Psoas muscle (tissue), 8 donors: ENCODE results near the gene GNA15. TPM values are rescaled to one million over a fixed set of nuclear protein-coding genes. Genes with fewer than 3 reads are reported as not detected.

Experiments
- ATAC-seq, 4 donors: fragments of 200-7000 bp; cut with Tn5 transposase; one replicate each; pipeline ENCODE4 v1.9.1; 2020; ENCODE audit warnings: moderate library complexity in 3 of 4, mild to moderate bottlenecking in 2 of 4
- DNase-seq, 2 donors: peaks; one replicate each; pipeline ENCODE4 v3.0.0-alpha.2; 2020
- H3K27ac ChIP-seq: fragments of 200-600 bp; one replicate; pipeline ENCODE4 v1.8.0; 2022
- H3K27me3 ChIP-seq, 3 donors: fragments of 200-600 bp in 1 of 3; one replicate each; pipeline versions ENCODE4 v1.6.1 to v1.8.0; 2013 to 2022; ENCODE audit warnings: low read length in 2 of 3, mild to moderate bottlenecking in 2 of 3, moderate library complexity in 1 of 3; ENCODE audit not compliant: insufficient read depth in 3 of 3
- H3K36me3 ChIP-seq, 2 donors: fragments of 200-600 bp in 1 of 2; one replicate each; pipeline versions ENCODE4 v1.6.1 to v1.8.0; 2013 to 2022; ENCODE audit warnings: low read depth in 1 of 2, mild to moderate bottlenecking in 1 of 2, moderate library complexity in 1 of 2; ENCODE audit not compliant: insufficient read depth in 1 of 2
- H3K4me1 ChIP-seq: fragments of 200-600 bp; one replicate; pipeline ENCODE4 v1.8.0; 2022
- H3K4me3 ChIP-seq: fragments of 200-600 bp; one replicate; pipeline ENCODE4 v1.8.0; 2022; ENCODE audit warnings: mild to moderate bottlenecking
- H3K9me3 ChIP-seq: fragments of 200-600 bp; one replicate; pipeline ENCODE4 v1.8.0; 2022
- WGBS, 3 donors: extraction: QIAGEN DNeasy Blood & Tissue Kit; methylation state at CpG; one replicate each; pipeline versions ENCODE4 v1.1.6 to v1.1.7; 2013; 5-methylcytosine and 5-hydroxymethylcytosine counted together
- intact Hi-C, 2 donors: fragments of 100-400 bp; cut with DNase I; formaldehyde crosslinking; loops; one replicate each; pipeline versions ENCODE4 v1.11.0 to v1.14.2; 2022
- polyA plus RNA-seq, 3 donors: library from polyadenylated mRNA; stranded (reverse); fragments of 200-250 nt; gene quantifications; one replicate each; pipeline ENCODE4 v1.2.3, GENCODE V29; 2013
- total RNA-seq, 4 donors: library from RNA; stranded (reverse); fragmentation: NEBNext Ultra II Directional in 2 of 4; extraction: Animal tissue kit (Norgen Biotek cat#: 25700) in 2 of 4; gene quantifications; one replicate each; pipeline versions ENCODE4 v1.2.1 to v1.2.4, GENCODE V29; 2021 to 2023
- TF ChIP-seq, protein P1 (sequence below): fragments of 200-600 bp; IDR thresholded peaks from one replicate; pipeline ENCODE4 v1.8.0; 2022; ENCODE audit warnings: antibody characterized with exemption
- donor health status: healthy with polysubstance abuse.
- donor health status: DM: no; HTN: no; CAD: no; lungs with moderate emphysema.
- donor health status: Bipolar disorder and iron deficiency.
- donor health status: healthy.
- donor health status: DM: yes; HTN: yes; CAD: no.
- donor health status: DM: no; HTN: no; CAD: no.
- donor health status: DM: no; HTN: no; CAD: no.
- donor health status: DM: yes; HTN: yes; CAD: no.

GNA15 gene
- total and polyA plus RNA-seq, 7 donors = 0.18 to 1.9 (median 0.91) TPM

DNA sequence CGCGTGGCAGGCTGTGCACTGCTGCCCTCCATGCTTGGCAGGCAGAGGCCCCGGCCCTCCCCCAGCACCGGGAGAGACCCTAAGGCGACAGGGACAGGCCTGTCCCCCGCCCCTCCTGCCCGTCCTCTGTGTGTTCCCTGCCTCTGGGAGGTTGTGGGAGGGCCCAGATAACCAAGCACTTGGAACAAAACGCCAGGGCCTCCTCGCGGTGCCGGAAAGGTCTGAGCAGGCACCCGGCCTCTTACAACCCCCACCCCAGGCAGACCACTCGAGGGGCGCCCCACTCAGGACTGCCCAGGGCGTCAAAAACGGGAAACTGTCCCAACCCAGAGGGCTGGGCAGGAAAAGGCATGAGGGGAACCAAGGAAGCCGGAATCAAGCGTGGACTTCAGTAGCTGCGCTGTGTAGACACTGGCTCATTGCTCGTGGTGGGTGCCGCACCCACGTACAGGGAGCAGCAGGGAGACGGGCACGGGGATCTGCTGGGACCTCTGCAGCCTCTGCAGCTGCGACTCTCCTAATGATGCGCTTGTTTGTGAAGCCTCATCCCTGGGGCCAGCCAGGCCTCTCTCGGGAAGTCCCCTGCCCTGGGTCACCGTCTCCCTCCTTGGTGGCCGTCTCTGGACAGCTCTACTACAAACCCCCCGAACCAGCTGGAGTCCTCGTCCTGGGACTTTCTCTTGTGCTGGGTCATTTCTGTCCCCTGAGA, 21.7 kb upstream of the GNA15 start:
- no peaks in the 10 kb centered on the region for H3K27me3 ChIP-seq
- H3K27ac ChIP-seq = no peak overlapping the region
- no peak for DNase-seq
- no peaks in the 10 kb centered on the region for H3K9me3 ChIP-seq
- intact Hi-C loops = loop anchor here in 1 of 2 donors (5.0 kb wide), 1 partner anchor 37 kb away; no protein-coding TSS in a partner anchor
- no peak overlapping the region for H3K4me3 ChIP-seq
- H3K36me3 ChIP-seq = peaks cover 0 to 61% of the 10 kb centered on the region in 2 donors
- 83 to 85% (median 84%) methylated on average over 29 to 31 of the region's 31 CpGs for WGBS, 3 donors
- H3K4me1 ChIP-seq = no peaks in the 10 kb centered on the region
- ATAC-seq = no peak
- TF ChIP-seq, protein P1, sequence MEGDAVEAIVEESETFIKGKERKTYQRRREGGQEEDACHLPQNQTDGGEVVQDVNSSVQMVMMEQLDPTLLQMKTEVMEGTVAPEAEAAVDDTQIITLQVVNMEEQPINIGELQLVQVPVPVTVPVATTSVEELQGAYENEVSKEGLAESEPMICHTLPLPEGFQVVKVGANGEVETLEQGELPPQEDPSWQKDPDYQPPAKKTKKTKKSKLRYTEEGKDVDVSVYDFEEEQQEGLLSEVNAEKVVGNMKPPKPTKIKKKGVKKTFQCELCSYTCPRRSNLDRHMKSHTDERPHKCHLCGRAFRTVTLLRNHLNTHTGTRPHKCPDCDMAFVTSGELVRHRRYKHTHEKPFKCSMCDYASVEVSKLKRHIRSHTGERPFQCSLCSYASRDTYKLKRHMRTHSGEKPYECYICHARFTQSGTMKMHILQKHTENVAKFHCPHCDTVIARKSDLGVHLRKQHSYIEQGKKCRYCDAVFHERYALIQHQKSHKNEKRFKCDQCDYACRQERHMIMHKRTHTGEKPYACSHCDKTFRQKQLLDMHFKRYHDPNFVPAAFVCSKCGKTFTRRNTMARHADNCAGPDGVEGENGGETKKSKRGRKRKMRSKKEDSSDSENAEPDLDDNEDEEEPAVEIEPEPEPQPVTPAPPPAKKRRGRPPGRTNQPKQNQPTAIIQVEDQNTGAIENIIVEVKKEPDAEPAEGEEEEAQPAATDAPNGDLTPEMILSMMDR = no peak

DNA sequence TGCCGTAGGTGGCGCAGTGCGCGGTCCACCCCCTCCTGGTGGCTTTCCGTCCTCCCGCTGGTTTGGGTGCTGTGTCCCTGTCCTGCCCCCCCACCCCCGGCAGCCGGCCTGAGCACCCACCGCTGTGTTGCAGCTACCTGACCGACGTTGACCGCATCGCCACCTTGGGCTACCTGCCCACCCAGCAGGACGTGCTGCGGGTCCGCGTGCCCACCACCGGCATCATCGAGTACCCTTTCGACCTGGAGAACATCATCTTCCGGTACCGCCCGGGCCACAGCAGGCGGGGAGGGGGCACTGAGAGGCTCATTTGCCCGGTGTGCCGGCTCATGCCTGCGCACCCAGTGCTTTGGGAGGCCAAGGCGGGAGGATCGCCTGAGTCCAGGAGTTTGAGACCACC, 21.0 kb upstream of the GNA15 start:
- Histone ChIP-seq H3K36me3 (peaks cover 0 to 63% of the 10 kb centered on the region in 2 donors), H3K9me3 (no peaks in the 10 kb centered on the region), H3K27me3 (no peaks in the 10 kb centered on the region), H3K4me3 (no peak overlapping the region), H3K4me1 (no peaks in the 10 kb centered on the region), H3K27ac (no peak overlapping the region)
- DNase-seq (no peak), ATAC-seq (no peak)
- intact Hi-C loops = loop anchor here in 1 of 2 donors (5.0 kb wide), 1 partner anchor 38 kb away; no protein-coding TSS in a partner anchor
- WGBS, 3 donors = 94 to 95% (median 94%) methylated on average over 29 of the region's 29 CpGs
- TF ChIP-seq, protein P1 = no peak

DNA sequence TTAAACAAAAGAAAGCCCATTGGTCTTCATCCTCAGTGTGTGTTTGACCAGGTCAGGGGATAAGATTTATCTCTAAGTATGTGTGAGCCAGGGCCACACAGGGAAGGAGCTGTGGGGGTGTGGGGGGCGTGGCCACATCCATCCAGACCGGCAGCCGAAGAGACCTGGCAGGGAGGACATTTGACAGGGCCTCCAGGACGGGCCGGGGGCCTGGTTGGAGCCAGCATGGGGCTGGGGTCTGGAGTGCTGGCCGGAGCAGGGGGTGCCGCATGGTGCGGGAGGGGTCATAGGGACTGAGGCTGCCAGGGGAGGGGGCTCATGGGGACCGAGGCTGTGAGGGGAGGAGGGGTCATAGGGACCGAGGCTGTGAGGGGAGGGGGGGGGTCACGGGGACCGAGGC, 20.4 kb upstream of the GNA15 start:
- ATAC-seq (no peak), DNase-seq (peak in 1 of 2 donors; percentile 44)
- H3K4me1 ChIP-seq = no peaks in the 10 kb centered on the region
- 75 to 79% (median 77%) methylated on average over 12 of the region's 12 CpGs for WGBS, 3 donors
- no peak overlapping the region for H3K27ac ChIP-seq
- H3K9me3 ChIP-seq = no peaks in the 10 kb centered on the region
- intact Hi-C loops = no loop called here
- TF ChIP-seq, protein P1 = no peak
- no peak overlapping the region for H3K4me3 ChIP-seq
- H3K36me3 ChIP-seq = peaks cover 0 to 60% of the 10 kb centered on the region in 2 donors
- no peaks in the 10 kb centered on the region for H3K27me3 ChIP-seq

DNA sequence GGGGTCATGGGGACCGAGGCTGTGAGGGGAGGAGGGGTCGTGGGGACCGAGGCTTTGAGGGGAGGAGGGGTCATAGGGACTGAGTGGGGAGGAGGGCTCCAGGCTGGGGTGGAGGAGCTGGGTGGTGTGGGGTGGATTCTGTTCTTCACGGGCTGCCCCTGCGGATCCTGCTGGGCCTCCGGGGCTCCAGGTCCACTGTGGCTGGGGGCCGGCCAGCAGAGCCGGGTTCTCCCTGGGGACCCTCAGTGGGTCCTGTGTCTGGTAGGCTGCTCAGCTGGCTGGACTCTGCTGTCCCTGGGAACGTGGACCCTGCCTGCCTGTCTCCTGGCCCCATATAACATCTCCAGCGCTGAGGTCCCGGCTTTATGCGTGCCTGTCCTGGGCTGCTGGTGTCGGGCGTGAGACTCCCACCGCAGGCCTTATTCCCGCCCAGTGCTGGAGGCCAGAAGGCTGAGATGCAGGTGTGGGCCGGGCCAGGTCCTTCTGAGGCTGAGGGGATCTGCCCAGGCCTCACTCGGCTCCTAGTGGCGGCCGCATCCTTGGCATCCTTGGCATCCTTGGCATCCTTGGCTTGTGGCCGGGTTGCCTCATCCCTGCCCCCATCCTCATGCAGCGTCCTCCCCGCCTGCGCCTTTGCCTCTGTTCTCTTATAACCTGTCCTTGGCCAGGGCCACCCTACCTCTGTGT, 19.8 kb upstream of the GNA15 start:
- H3K4me3 ChIP-seq = no peak overlapping the region
- intact Hi-C loops = no loop called here
- H3K9me3 ChIP-seq = no peaks in the 10 kb centered on the region
- ATAC-seq = peak; percentile 12 to 44 (median 28)
- TF ChIP-seq, protein P1 = no peak
- H3K4me1 ChIP-seq = no peaks in the 10 kb centered on the region
- WGBS, 3 donors = 72 to 79% (median 73%) methylated on average over 18 to 24 of the region's 24 CpGs
- H3K27ac ChIP-seq = no peak overlapping the region
- peak in 1 of 2 donors; percentile 45 for DNase-seq
- peaks cover 0 to 60% of the 10 kb centered on the region in 2 donors for H3K36me3 ChIP-seq
- H3K27me3 ChIP-seq = no peaks in the 10 kb centered on the region
